Heart right ventricle (tissue), 16 donors: Measurements from ENCODE around the gene RUNX3. TPM values are rescaled to one million over a fixed set of nuclear protein-coding genes. Genes with fewer than 3 reads are reported as not detected.
"Not testable (repeated sequence)": the region's sequence is repeated elsewhere in the genome, so short reads cannot be mapped to it uniquely, and the experiment has no call there.

ENCODE experiments used
- ATAC-seq, 8 donors: fragments of 200-7000 bp; cut with Tn5 transposase; one replicate each; pipeline ENCODE4 v1.9.1; 2020; ENCODE audit warnings: mild to moderate bottlenecking in 8 of 8, moderate library complexity in 8 of 8, moderate number of reproducible peaks in 1 of 8
- DNase-seq, 2 donors: peaks; one replicate each; pipeline ENCODE4 v3.0.0-alpha.2; 2020
- H3K27ac ChIP-seq, 10 donors: fragments of 200-600 bp; sonication (generic) in 2 of 10; one replicate each; pipeline versions ENCODE4 v1.5.0 to v1.8.0; 2020 to 2022; ENCODE audit warnings: mild to moderate bottlenecking in 3 of 10
- H3K27me3 ChIP-seq, 7 donors: fragments of 200-600 bp; one replicate each; pipeline ENCODE4 v1.8.0; 2021 to 2022; ENCODE audit warnings: mild to moderate bottlenecking in 2 of 7
- H3K36me3 ChIP-seq, 9 donors: fragments of 200-600 bp; sonication (generic) in 1 of 9; one replicate each; pipeline versions ENCODE4 v1.5.0 to v1.8.0; 2020 to 2022; ENCODE audit warnings: mild to moderate bottlenecking in 2 of 9
- H3K4me1 ChIP-seq, 9 donors: fragments of 200-600 bp; sonication (generic) in 1 of 9; one replicate each; pipeline versions ENCODE4 v1.5.0 to v1.8.0; 2020 to 2022; ENCODE audit warnings: mild to moderate bottlenecking in 4 of 9
- H3K4me3 ChIP-seq, 10 donors: fragments of 200-600 bp; sonication (generic) in 2 of 10; one replicate each; pipeline versions ENCODE4 v1.5.0 to v1.8.0; 2020 to 2022; ENCODE audit warnings: mild to moderate bottlenecking in 7 of 10, moderate library complexity in 2 of 10
- H3K9me3 ChIP-seq, 11 donors: fragments of 200-600 bp in 10 of 11; sonication (generic) in 2 of 11; one replicate each; pipeline versions ENCODE4 v1.5.0 to v1.8.0; 2013 to 2022; ENCODE audit warnings: mild to moderate bottlenecking in 2 of 11, control low read depth in 1 of 11, moderate library complexity in 1 of 11
- CTCF ChIP-seq, 9 donors: fragments of 200-600 bp; sonication (generic) in 2 of 9; IDR thresholded peaks; one replicate each; pipeline versions ENCODE4 v1.5.0 to v1.8.0; 2021 to 2022; ENCODE audit warnings: antibody characterized with exemption in 9 of 9, mild to moderate bottlenecking in 5 of 9, moderate library complexity in 1 of 9
- WGBS, 2 donors: extraction: QIAGEN DNeasy Blood & Tissue Kit; methylation state at CpG; one replicate each; pipeline ENCODE4 v1.1.7; 2013; ENCODE audit warnings: inconsistent platforms in 1 of 2; 5-methylcytosine and 5-hydroxymethylcytosine counted together
- intact Hi-C, 10 donors: fragments of 100-400 bp; cut with DNase I; formaldehyde crosslinking; loops; one replicate each; pipeline versions ENCODE4 v1.11.1 to v1.14.2; 2022
- polyA plus RNA-seq, 2 donors: library from polyadenylated mRNA; stranded (reverse); fragments of 200-250 nt; gene quantifications; one replicate each; pipeline ENCODE4 v1.2.3, GENCODE V29; 2013
- total RNA-seq, 10 donors: library from RNA; stranded (reverse); fragmentation: NEBNext Ultra II Directional in 3 of 10; extraction: Animal tissue kit (Norgen Biotek cat#: 25700) in 3 of 10; gene quantifications; one replicate each; pipeline versions ENCODE4 v1.2.1 to v1.2.4, GENCODE V29; 2021 to 2023
- donor health status: Arrhythmogenic right ventricular cardiomyopathy.
- donor health status: ischemic (EF 13 %, LVEDD 7.1; RV severe dilation, severe dysfunction).
- donor health status: healthy with polysubstance abuse.
- donor health status: DM: no; HTN: yes; CAD: no.
- donor health status: DM: no; HTN: no; CAD: no.
- donor health status: ischemic (EF 25% LVEDD 6.9; RV normal size, moderate dysfunction).
- donor health status: ischemic (EF 25% LVEDD 5.7; RV mildly dilated, moderate dysfunction).
- donor health status: healthy.
- donor health status: DM: yes; HTN: yes; CAD: no.
- donor health status: Ischemic cardiomyopathy.
- donor health status: ischemic (EF 35%, LVEDD 5.7; RV mildly dilated, moderate dysfunction).
- donor health status: nonischemic (EF 11% LVEDD 7.7; RV severe dilation, severe dysfunction).
- donor health status: DM: yes; HTN: yes; CAD: no.
- donor health status: PGD.
- donor health status: ischemic (EF 29% LVEDD 5.4; RV normal size, mild dysfunction).
- donor health status: nonischemic (EF 23%, LVEDD 6.1; RV moderate dilation, normal function).

Gene RUNX3
- total and polyA plus RNA-seq, 12 donors: 0.07 to 5.9 (median 0.38) TPM

- H3K4me3 ChIP-seq: no peak overlapping the region
- peaks cover 0 to 29% (median 8%) of the 10 kb centered on the region in 7 donors for H3K27me3 ChIP-seq
- DNase-seq: no peak
- ATAC-seq: no peak
- no peaks in the 10 kb centered on the region for H3K36me3 ChIP-seq
- no peak overlapping the region for H3K27ac ChIP-seq
- H3K4me1 ChIP-seq: peaks cover 0 to 2% (median 0%) of the 10 kb centered on the region in 9 donors
- 78 to 81% methylated on average over 8 of the region's 8 CpGs for WGBS, 2 donors
- TF ChIP-seq CTCF (IDR thresholded peaks at IDR 0.05): no peak
- H3K9me3 ChIP-seq: peaks cover 0 to 15% (median 7%) of the 10 kb centered on the region in 11 donors
- intact Hi-C loops: no loop called here
Observed at GRCh38 chr1:24894002-24894401, 36.1 kb downstream of the RUNX3 start.

GRCh38 chr1:24893431-24893830, 36.6 kb downstream of the RUNX3 start:
- WGBS, 2 donors: 81 to 91% methylated on average over 3 of the region's 3 CpGs
- Histone ChIP-seq H3K36me3 (no peaks in the 10 kb centered on the region), H3K27ac (no peak overlapping the region), H3K9me3 (peaks cover 0 to 15% (median 7%) of the 10 kb centered on the region in 11 donors), H3K4me3 (no peak overlapping the region), H3K27me3 (peaks cover 0 to 26% (median 8%) of the 10 kb centered on the region in 7 donors), H3K4me1 (peaks cover 0 to 2% (median 0%) of the 10 kb centered on the region in 9 donors)
- no peak for TF ChIP-seq CTCF (IDR thresholded peaks at IDR 0.05)
- DNase-seq: no peak
- intact Hi-C loops: no loop called here
- no peak for ATAC-seq

- ATAC-seq (no peak), DNase-seq (no peak)
- Histone ChIP-seq H3K36me3 (no peaks in the 10 kb centered on the region), H3K27ac (no peak overlapping the region), H3K4me3 (no peak overlapping the region), H3K27me3 (peaks cover 0 to 17% (median 3%) of the 10 kb centered on the region in 7 donors), H3K4me1 (no peaks in the 10 kb centered on the region), H3K9me3 (peaks cover 0 to 15% (median 7%) of the 10 kb centered on the region in 11 donors)
- 74 to 76% methylated on average over 1 of the region's 1 CpG for WGBS, 2 donors
- no peak for TF ChIP-seq CTCF (IDR thresholded peaks at IDR 0.05)
- intact Hi-C loops: no loop called here
Observed at GRCh38 chr1:24892188-24893153, 37.6 kb downstream of the RUNX3 start.

GRCh38 chr1:24891367-24891766, 38.7 kb downstream of the RUNX3 start:
- H3K4me3 ChIP-seq, H3K4me1 ChIP-seq, H3K36me3 ChIP-seq, intact Hi-C loops, ATAC-seq, H3K27ac ChIP-seq, DNase-seq: not testable (repeated sequence)
- 43 to 61% methylated on average over 1 of the region's 1 CpG for WGBS, 2 donors
- peaks cover 0 to 24% (median 0%) of the 10 kb centered on the region in 7 donors for H3K27me3 ChIP-seq
- H3K9me3 ChIP-seq: peaks cover 0 to 15% (median 7%) of the 10 kb centered on the region in 11 donors
